K562 (cell line): Measurements from ENCODE around the gene ZGLP1. TPM values are rescaled to one million over a fixed set of nuclear protein-coding genes. Genes with fewer than 3 reads are reported as not detected.

Experiments
- ARID1B ChIP-seq: fragments of 450-650 bp; IDR thresholded peaks from 2 replicates; pipeline ENCODE4 v1.6.1; 2016; ENCODE audit warnings: antibody characterized with exemption, mild to moderate bottlenecking, inconsistent platforms
- BRF1 ChIP-seq: IDR thresholded peaks from 3 replicates; pipeline ENCODE4 v1.6.1; 2011; ENCODE audit warnings: borderline replicate concordance, mild to moderate bottlenecking; ENCODE audit not compliant: insufficient read length; ENCODE audit errors: extremely low read depth
- CBFA2T2 ChIP-seq: fragments of 450-650 bp; conservative IDR thresholded peaks from 2 replicates; pipeline ENCODE4 v1.6.1; 2017; ENCODE audit warnings: mild to moderate bottlenecking
- CBFB ChIP-seq: sonication (generic); formaldehyde crosslinking; IDR thresholded peaks from 2 replicates; pipeline ENCODE4 v1.4.0; 2020; ENCODE audit warnings: mild to moderate bottlenecking, missing genetic modification reagents
- CREM ChIP-seq: IDR thresholded peaks from 2 replicates; pipeline ENCODE4 v1.6.1; 2014; ENCODE audit warnings: antibody characterized with exemption, low read depth
- MEF2D ChIP-seq: conservative IDR thresholded peaks from 2 replicates; pipeline ENCODE4 v1.6.1; 2016; ENCODE audit warnings: low read depth, missing genetic modification characterization, missing compliant biosample characterization
- PURB ChIP-seq: sonication (generic); formaldehyde crosslinking; IDR thresholded peaks from 2 replicates; pipeline ENCODE4 v1.9.0; 2021; ENCODE audit warnings: low read depth, mild to moderate bottlenecking, missing genetic modification reagents
- RAD21 ChIP-seq, 2 experiments: fragments of 250-450 bp in 1 of 2; fragments of 450-650 bp in 1 of 2; sonication (Bioruptor Pico) in 1 of 2; formaldehyde crosslinking in 1 of 2; IDR thresholded peaks in 1 of 2; conservative IDR thresholded peaks in 1 of 2; 2 replicates each; pipeline versions ENCODE4 v1.4.0 to v1.8.0; 2020 to 2022; ENCODE audit warnings: mild to moderate bottlenecking in 2 of 2, moderate library complexity in 1 of 2
- SIN3B ChIP-seq: fragments of 450-650 bp; IDR thresholded peaks from 2 replicates; pipeline ENCODE4 v1.6.1; 2017; ENCODE audit warnings: low read depth, mild to moderate bottlenecking, moderate library complexity
- SMARCE1 ChIP-seq: fragments of 450-650 bp; IDR thresholded peaks from 2 replicates; pipeline ENCODE4 v1.7.1; 2016; ENCODE audit warnings: mild to moderate bottlenecking
- SPI1 ChIP-seq: IDR thresholded peaks from 2 replicates; pipeline ENCODE4 v1.6.1; 2011; ENCODE audit warnings: low read depth, low read length, control low read depth, borderline replicate concordance
- TBL1XR1 ChIP-seq, 2 experiments: IDR thresholded peaks; 2 replicates each; pipeline ENCODE4 v1.6.1; 2012; ENCODE audit warnings: improper control_type of control experiment in 2 of 2, low read length in 2 of 2, mild to moderate bottlenecking in 1 of 2
- ZNF583 ChIP-seq: fragments of 250-450 bp; sonication (Bioruptor Pico); IDR thresholded peaks from 2 replicates; pipeline ENCODE4 v1.4.0; 2020
- ZNF668 ChIP-seq: fragments of 250-450 bp; sonication (Bioruptor Pico); IDR thresholded peaks from 2 replicates; pipeline ENCODE4 v1.8.0; 2022; ENCODE audit warnings: mild to moderate bottlenecking, inconsistent platforms
- polyA plus RNA-seq, 8 experiments: library from polyadenylated mRNA; depleted of rRNA in 4 of 8; stranded (reverse) in 5 of 8; unstranded in 3 of 8; fragments of >200 nt; fragmentation: Nextera tagmentation in 2 of 8; fragmentation: Illumina TruSeq in 1 of 8; extraction: Ambion mirVana in 2 of 8; extraction: Trizol in 1 of 8; gene quantifications; 2 replicates each; pipeline versions ENCODE4 v1.2.1 to v1.2.3, GENCODE V29; 2011 to 2014; ENCODE audit warnings: inconsistent platforms in 1 of 8, missing spikeins in 1 of 8
- total RNA-seq, 7 experiments: library from RNA; depleted of rRNA in 6 of 7; stranded (reverse); fragments of >200 nt in 6 of 7; fragmentation: Illumina TruSeq in 2 of 7; extraction: Trizol in 2 of 7; gene quantifications; 2 replicates each; pipeline versions ENCODE4 v1.2.1 to v1.2.3, GENCODE V29; 2011 to 2021; ENCODE audit warnings: low replicate concordance in 1 of 7
- TF ChIP-seq, protein P1 (sequence below), 2 experiments: fragments of 450-650 bp; conservative IDR thresholded peaks; 2 replicates each; pipeline ENCODE4 v1.6.1; 2017; ENCODE audit warnings: mild to moderate bottlenecking in 2 of 2, moderate library complexity in 2 of 2
- TF ChIP-seq, protein P2 (sequence below): fragments of 250-450 bp; sonication (Bioruptor Pico); IDR thresholded peaks from 2 replicates; pipeline ENCODE4 v1.5.1; 2021; ENCODE audit warnings: mild to moderate bottlenecking
- TF ChIP-seq, protein P3 (sequence below): sonication (generic); formaldehyde crosslinking; IDR thresholded peaks from 2 replicates; pipeline ENCODE4 v1.8.0; 2022; ENCODE audit warnings: missing genetic modification reagents, mild to moderate bottlenecking, borderline replicate concordance
- TF ChIP-seq, protein P4 (sequence below): fragments of 450-650 bp; IDR thresholded peaks from 2 replicates; pipeline ENCODE4 v1.6.1; 2016; ENCODE audit warnings: missing biosample characterization, missing genetic modification characterization
- TF ChIP-seq, protein P5 (sequence below): sonication (generic); formaldehyde crosslinking; IDR thresholded peaks from 2 replicates; pipeline ENCODE4 v1.8.1; 2022; ENCODE audit warnings: missing genetic modification reagents

ZGLP1 gene
- total and polyA plus RNA-seq, 9 of the 15 experiments (the other 6 are each of a cell fraction or from before 2014, with no cell fraction given), result 0.24 to 4.5 (median 2.2) TPM

DNA sequence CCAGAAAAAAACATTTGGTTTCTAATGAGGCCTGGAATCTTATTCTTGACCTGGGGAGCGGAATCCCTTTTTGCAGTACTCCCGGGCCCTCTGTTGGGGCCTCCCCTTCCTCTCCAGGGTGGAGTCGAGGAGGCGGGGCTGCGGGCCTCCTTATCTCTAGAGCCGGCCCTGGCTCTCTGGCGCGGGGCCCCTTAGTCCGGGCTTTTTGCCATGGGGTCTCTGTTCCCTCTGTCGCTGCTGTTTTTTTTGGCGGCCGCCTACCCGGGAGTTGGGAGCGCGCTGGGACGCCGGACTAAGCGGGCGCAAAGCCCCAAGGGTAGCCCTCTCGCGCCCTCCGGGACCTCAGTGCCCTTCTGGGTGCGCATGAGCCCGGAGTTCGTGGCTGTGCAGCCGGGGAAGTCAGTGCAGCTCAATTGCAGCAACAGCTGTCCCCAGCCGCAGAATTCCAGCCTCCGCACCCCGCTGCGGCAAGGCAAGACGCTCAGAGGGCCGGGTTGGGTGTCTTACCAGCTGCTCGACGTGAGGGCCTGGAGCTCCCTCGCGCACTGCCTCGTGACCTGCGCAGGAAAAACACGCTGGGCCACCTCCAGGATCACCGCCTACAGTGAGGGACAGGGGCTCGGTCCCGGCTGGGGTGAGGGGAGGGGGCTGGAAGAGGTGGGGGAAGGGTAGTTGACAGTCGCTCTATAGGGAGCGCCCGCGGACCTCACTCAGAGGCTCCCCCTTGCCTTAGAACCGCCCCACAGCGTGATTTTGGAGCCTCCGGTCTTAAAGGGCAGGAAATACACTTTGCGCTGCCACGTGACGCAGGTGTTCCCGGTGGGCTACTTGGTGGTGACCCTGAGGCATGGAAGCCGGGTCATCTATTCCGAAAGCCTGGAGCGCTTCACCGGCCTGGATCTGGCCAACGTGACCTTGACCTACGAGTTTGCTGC, 22.5 kb downstream of the ZGLP1 start, which contains the start of gene ICAM4 (continued):
- 0 out of 2 replicates have a peak, but pooled peaks have one; percentile 51 for TF ChIP-seq CBFB
- TF ChIP-seq MEF2D (tag), result no peak
- peak; percentile 70 for TF ChIP-seq SMARCE1
- TF ChIP-seq, protein P1, sequence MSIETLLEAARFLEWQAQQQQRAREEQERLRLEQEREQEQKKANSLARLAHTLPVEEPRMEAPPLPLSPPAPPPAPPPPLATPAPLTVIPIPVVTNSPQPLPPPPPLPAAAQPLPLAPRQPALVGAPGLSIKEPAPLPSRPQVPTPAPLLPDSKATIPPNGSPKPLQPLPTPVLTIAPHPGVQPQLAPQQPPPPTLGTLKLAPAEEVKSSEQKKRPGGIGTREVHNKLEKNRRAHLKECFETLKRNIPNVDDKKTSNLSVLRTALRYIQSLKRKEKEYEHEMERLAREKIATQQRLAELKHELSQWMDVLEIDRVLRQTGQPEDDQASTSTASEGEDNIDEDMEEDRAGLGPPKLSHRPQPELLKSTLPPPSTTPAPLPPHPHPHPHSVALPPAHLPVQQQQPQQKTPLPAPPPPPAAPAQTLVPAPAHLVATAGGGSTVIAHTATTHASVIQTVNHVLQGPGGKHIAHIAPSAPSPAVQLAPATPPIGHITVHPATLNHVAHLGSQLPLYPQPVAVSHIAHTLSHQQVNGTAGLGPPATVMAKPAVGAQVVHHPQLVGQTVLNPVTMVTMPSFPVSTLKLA (conservative IDR thresholded peaks at IDR 0.05), result peak; percentile 66
- peak; percentile 15; the same call in 1 of the 2 replicates for TF ChIP-seq ZNF583
- no peak for TF ChIP-seq PURB (CRISPR knock-in tag)
- TF ChIP-seq CBFA2T2, result peak; percentile 13; the same call in 1 of the 2 replicates
- no peak for TF ChIP-seq ZNF668 (CRISPR knock-in tag)
- TF ChIP-seq, protein P2, sequence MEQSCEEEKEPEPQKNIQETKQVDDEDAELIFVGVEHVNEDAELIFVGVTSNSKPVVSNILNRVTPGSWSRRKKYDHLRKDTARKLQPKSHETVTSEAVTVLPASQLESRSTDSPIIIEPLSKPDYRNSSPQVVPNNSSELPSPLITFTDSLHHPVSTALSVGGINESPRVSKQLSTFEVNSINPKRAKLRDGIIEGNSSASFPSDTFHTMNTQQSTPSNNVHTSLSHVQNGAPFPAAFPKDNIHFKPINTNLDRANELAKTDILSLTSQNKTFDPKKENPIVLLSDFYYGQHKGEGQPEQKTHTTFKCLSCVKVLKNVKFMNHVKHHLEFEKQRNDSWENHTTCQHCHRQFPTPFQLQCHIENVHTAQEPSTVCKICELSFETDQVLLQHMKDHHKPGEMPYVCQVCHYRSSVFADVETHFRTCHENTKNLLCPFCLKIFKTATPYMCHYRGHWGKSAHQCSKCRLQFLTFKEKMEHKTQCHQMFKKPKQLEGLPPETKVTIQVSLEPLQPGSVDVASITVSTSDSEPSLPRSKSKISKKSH, result peak; percentile 74; the same call in 1 of the 2 replicates
- no peak for TF ChIP-seq SPI1
- no peak; a peak in 2 of 4 replicates for TF ChIP-seq RAD21 (CRISPR knock-in tag; conservative IDR thresholded peaks at IDR 0.05 in 1 of 2, IDR thresholded peaks at IDR 0.05 in 1 of 2)
- TF ChIP-seq, protein P3, sequence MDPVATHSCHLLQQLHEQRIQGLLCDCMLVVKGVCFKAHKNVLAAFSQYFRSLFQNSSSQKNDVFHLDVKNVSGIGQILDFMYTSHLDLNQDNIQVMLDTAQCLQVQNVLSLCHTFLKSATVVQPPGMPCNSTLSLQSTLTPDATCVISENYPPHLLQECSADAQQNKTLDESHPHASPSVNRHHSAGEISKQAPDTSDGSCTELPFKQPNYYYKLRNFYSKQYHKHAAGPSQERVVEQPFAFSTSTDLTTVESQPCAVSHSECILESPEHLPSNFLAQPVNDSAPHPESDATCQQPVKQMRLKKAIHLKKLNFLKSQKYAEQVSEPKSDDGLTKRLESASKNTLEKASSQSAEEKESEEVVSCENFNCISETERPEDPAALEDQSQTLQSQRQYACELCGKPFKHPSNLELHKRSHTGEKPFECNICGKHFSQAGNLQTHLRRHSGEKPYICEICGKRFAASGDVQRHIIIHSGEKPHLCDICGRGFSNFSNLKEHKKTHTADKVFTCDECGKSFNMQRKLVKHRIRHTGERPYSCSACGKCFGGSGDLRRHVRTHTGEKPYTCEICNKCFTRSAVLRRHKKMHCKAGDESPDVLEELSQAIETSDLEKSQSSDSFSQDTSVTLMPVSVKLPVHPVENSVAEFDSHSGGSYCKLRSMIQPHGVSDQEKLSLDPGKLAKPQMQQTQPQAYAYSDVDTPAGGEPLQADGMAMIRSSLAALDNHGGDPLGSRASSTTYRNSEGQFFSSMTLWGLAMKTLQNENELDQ (CRISPR knock-in tag), result 0 out of 2 replicates have a peak, but pooled peaks have one; percentile 37
- TF ChIP-seq BRF1, result no peak
- TF ChIP-seq, protein P4, sequence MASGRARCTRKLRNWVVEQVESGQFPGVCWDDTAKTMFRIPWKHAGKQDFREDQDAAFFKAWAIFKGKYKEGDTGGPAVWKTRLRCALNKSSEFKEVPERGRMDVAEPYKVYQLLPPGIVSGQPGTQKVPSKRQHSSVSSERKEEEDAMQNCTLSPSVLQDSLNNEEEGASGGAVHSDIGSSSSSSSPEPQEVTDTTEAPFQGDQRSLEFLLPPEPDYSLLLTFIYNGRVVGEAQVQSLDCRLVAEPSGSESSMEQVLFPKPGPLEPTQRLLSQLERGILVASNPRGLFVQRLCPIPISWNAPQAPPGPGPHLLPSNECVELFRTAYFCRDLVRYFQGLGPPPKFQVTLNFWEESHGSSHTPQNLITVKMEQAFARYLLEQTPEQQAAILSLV, result no peak
- TF ChIP-seq TBL1XR1 (IDR thresholded peaks at IDR 0.05; ENCODE audit: low read length in 2 of 2), result 0 out of 4 replicates have a peak, but pooled peaks of 1 of the 2 experiments have one; percentile 8
- TF ChIP-seq SIN3B, result no peak
- no peak for TF ChIP-seq CREM
- peak; percentile 75 for TF ChIP-seq ARID1B
- TF ChIP-seq, protein P5, sequence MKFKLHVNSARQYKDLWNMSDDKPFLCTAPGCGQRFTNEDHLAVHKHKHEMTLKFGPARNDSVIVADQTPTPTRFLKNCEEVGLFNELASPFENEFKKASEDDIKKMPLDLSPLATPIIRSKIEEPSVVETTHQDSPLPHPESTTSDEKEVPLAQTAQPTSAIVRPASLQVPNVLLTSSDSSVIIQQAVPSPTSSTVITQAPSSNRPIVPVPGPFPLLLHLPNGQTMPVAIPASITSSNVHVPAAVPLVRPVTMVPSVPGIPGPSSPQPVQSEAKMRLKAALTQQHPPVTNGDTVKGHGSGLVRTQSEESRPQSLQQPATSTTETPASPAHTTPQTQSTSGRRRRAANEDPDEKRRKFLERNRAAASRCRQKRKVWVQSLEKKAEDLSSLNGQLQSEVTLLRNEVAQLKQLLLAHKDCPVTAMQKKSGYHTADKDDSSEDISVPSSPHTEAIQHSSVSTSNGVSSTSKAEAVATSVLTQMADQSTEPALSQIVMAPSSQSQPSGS (CRISPR knock-in tag), result peak; percentile 66; the same call in 1 of the 2 replicates
